ENCODE measurements around the gene ARHGDIB.

The ARHGDIB gene

GRCh38 chr12:14991069-14991468, 29.7 kb upstream of the ARHGDIB start:
- H3K9me3 Mint-ChIP-seq, result peaks cover 25% of the 10 kb centered on the region
- no peaks in the 10 kb centered on the region for H3K36me3 Mint-ChIP-seq (ENCODE audit: low read depth)
- no peak overlapping the region for H3K27ac Mint-ChIP-seq
- H3K4me1 Mint-ChIP-seq, result peaks cover 5% of the 10 kb centered on the region
- no peak overlapping the region for H3K4me3 Mint-ChIP-seq
- no peak for TF ChIP-seq CTCF (IDR thresholded peaks at IDR 0.05)
- no peak for DNase-seq
- H3K27me3 Mint-ChIP-seq (ENCODE audit: low read depth, poor library complexity), result peaks cover 9% of the 10 kb centered on the region

- H3K4me3 Mint-ChIP-seq, result no peak overlapping the region
- H3K9me3 Mint-ChIP-seq, result peaks cover 25% of the 10 kb centered on the region
- H3K27me3 Mint-ChIP-seq (ENCODE audit: low read depth, poor library complexity), result peaks cover 9% of the 10 kb centered on the region
- no peaks in the 10 kb centered on the region for H3K36me3 Mint-ChIP-seq (ENCODE audit: low read depth)
- DNase-seq, result no peak
- no peak for TF ChIP-seq CTCF (IDR thresholded peaks at IDR 0.05)
- H3K27ac Mint-ChIP-seq, result no peak overlapping the region
- no peaks in the 10 kb centered on the region for H3K4me1 Mint-ChIP-seq
These were observed 28.4 kb upstream of the ARHGDIB start for GRCh38 chr12:14989790-14990189.

- Mint-ChIP-seq H3K4me1 (no peaks in the 10 kb centered on the region), H3K9me3 (peaks cover 25% of the 10 kb centered on the region), H3K36me3 (ENCODE audit: low read depth) (no peaks in the 10 kb centered on the region), H3K27me3 (ENCODE audit: low read depth, poor library complexity) (peaks cover 6% of the 10 kb centered on the region), H3K27ac (no peak overlapping the region), H3K4me3 (no peak overlapping the region)
- no peak for DNase-seq
- TF ChIP-seq CTCF (IDR thresholded peaks at IDR 0.05), result no peak
These were observed 26.6 kb upstream of the ARHGDIB start for GRCh38 chr12:14988035-14988434.

DNA sequence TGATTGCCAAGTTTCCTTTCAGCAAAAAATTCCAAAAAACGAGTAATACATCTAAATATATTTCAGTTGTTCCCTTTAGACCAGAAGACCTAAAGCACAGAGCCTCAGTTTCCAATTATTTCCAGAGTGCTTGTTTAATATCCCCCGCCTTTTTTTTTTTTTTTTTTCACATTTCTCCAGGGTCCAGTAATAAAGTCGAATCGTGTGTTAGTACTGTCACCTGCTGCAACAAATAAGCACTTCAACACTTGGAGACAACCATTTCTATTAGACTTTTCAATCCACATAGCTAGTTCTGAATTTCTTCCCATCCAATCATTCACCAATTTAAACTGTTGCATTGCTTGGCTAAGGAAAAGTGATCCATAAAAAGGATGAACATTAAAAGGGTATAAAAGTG, 25.0 kb upstream of the ARHGDIB start:
- peaks cover 6% of the 10 kb centered on the region for H3K27me3 Mint-ChIP-seq (ENCODE audit: low read depth, poor library complexity)
- H3K4me3 Mint-ChIP-seq, result no peak overlapping the region
- no peaks in the 10 kb centered on the region for H3K4me1 Mint-ChIP-seq
- no peaks in the 10 kb centered on the region for H3K36me3 Mint-ChIP-seq (ENCODE audit: low read depth)
- no peak for DNase-seq
- no peak overlapping the region for H3K27ac Mint-ChIP-seq
- H3K9me3 Mint-ChIP-seq, result peaks cover 24% of the 10 kb centered on the region
- no peak for TF ChIP-seq CTCF (IDR thresholded peaks at IDR 0.05)

- Mint-ChIP-seq H3K4me3 (no peak overlapping the region), H3K27ac (no peak overlapping the region), H3K9me3 (peaks cover 10% of the 10 kb centered on the region), H3K4me1 (no peaks in the 10 kb centered on the region), H3K36me3 (ENCODE audit: low read depth) (no peaks in the 10 kb centered on the region), H3K27me3 (ENCODE audit: low read depth, poor library complexity) (peaks cover 6% of the 10 kb centered on the region)
- no peak for DNase-seq
- no peak for TF ChIP-seq CTCF (IDR thresholded peaks at IDR 0.05)
These were observed 23.4 kb upstream of the ARHGDIB start for GRCh38 chr12:14984766-14985285.

DNA sequence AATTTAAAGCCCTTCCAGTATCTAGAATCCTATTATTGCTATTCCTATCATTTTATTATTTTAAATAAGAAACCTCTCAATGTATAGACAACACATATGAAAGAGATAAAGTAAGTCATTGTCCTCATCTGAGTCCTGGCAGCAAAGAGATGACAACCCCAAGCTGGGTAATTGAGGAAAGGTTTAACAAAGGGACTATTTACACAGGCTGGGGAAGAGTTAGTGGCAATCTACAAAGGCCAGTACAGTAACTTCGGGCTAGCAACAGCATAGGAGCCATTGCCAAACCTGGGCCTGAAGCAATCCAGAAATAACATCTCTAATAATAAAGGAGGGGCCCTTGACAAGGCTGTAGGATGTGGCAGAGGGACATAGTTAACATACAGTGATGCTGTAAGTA, 22.6 kb upstream of the ARHGDIB start:
- no peak for TF ChIP-seq CTCF (IDR thresholded peaks at IDR 0.05)
- Mint-ChIP-seq H3K4me1 (no peaks in the 10 kb centered on the region), H3K9me3 (peaks cover 7% of the 10 kb centered on the region), H3K27me3 (ENCODE audit: low read depth, poor library complexity) (peaks cover 6% of the 10 kb centered on the region), H3K27ac (no peak overlapping the region), H3K4me3 (no peak overlapping the region), H3K36me3 (ENCODE audit: low read depth) (no peaks in the 10 kb centered on the region)
- DNase-seq, result no peak

All from nephron progenitor cell (in vitro differentiated cells).